ENCODE results near the gene CD93. TPM values are rescaled to one million over a fixed set of nuclear protein-coding genes. Genes with fewer than 3 reads are reported as not detected.

CD93 gene
- total and polyA plus RNA-seq, 4 donors = 5.7 to 160 (median 65.7) TPM

DNA sequence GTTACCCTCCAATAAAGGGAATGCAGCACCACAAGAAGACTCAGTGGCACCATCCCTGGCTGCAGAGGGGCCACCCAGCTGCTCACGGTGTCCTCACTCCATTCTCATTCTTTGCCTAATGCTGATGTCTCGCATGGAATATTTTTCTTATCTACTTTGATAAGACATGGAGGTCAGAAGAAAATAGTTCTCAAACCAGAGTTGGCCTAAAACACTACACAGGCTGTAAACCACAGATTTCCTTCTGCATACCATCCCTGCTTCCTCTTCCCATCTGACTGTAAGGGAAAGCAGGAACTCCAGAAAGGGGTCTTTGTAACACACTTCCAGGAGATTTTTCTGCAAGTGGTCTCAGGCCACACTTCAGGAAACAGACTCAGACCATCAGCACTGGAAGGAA lies 43.1 kb upstream of the CD93 start:
- intact Hi-C loops (cut with DNase I) = no loop called here
- DNase-seq = peak in 1 of 2 donors; percentile 24
- 79 to 83% methylated on average over 2 of the region's 2 CpGs for WGBS, 2 donors
- Histone ChIP-seq H3K36me3 (ENCODE audit: control insufficient read depth in 1 of 2, insufficient read depth in 2 of 2, low read length in 1 of 2) (no peaks in the 10 kb centered on the region), H3K27ac (ENCODE audit: low read depth in 1 of 2, low read length in 2 of 2) (no peak overlapping the region), H3K4me1 (ENCODE audit: control insufficient read depth in 1 of 2, insufficient read depth in 2 of 2, low read length in 2 of 2) (no peaks in the 10 kb centered on the region), H3K4me3 (ENCODE audit: low read length in 2 of 2) (no peak overlapping the region), H3K27me3 (ENCODE audit: control insufficient read depth in 1 of 2, insufficient read depth in 2 of 2, low read length in 1 of 2) (no peaks in the 10 kb centered on the region), H3K9me3 (ENCODE audit: control insufficient read depth, low read length) (no peaks in the 10 kb centered on the region)
- no peak for ATAC-seq (ENCODE audit: low FRiP score)

DNA sequence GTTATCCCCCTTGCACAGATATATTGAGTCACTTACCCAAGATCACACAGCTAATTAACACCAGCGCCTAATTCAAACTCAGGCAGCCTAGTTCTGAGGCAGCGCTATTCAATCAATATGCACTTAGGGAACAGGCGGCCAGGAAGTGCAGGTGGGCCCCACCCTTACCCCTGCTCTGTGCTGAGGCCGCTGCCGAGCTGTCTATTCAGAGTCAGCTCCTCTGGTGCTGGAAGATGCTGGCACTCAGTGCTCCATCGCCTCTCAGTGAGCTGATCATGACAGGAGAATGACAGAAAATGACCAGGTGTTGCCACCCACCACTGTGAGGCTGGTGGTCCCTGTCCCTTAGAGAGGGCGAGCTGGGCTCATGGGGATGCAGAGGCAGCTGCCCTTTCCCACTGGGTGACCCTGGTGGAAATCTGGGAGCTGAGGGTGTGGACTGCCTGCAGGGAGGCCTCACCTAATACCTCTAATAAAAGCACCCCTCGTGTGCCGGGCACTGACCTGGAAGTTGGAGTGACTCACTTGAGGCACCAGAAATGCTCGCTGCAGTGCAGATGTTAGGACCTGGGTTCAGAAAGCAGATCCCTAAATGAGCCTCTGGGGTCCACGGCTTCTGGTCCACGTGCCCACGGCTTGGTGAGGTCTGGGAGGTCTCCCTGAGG lies 42.5 kb upstream of the CD93 start:
- intact Hi-C loops (cut with DNase I) = no loop called here
- no peak overlapping the region for H3K27ac ChIP-seq (ENCODE audit: low read depth in 1 of 2, low read length in 2 of 2)
- H3K4me1 ChIP-seq (ENCODE audit: control insufficient read depth in 1 of 2, insufficient read depth in 2 of 2, low read length in 2 of 2) = no peaks in the 10 kb centered on the region
- H3K27me3 ChIP-seq (ENCODE audit: control insufficient read depth in 1 of 2, insufficient read depth in 2 of 2, low read length in 1 of 2) = no peaks in the 10 kb centered on the region
- H3K9me3 ChIP-seq (ENCODE audit: control insufficient read depth, low read length) = no peaks in the 10 kb centered on the region
- DNase-seq (peak; percentile 39 to 63), ATAC-seq (ENCODE audit: low FRiP score) (no peak)
- 87 to 89% methylated on average over 13 of the region's 13 CpGs for WGBS, 2 donors
- H3K4me3 ChIP-seq (ENCODE audit: low read length in 2 of 2) = no peak overlapping the region
- no peaks in the 10 kb centered on the region for H3K36me3 ChIP-seq (ENCODE audit: control insufficient read depth in 1 of 2, insufficient read depth in 2 of 2, low read length in 1 of 2)

DNA sequence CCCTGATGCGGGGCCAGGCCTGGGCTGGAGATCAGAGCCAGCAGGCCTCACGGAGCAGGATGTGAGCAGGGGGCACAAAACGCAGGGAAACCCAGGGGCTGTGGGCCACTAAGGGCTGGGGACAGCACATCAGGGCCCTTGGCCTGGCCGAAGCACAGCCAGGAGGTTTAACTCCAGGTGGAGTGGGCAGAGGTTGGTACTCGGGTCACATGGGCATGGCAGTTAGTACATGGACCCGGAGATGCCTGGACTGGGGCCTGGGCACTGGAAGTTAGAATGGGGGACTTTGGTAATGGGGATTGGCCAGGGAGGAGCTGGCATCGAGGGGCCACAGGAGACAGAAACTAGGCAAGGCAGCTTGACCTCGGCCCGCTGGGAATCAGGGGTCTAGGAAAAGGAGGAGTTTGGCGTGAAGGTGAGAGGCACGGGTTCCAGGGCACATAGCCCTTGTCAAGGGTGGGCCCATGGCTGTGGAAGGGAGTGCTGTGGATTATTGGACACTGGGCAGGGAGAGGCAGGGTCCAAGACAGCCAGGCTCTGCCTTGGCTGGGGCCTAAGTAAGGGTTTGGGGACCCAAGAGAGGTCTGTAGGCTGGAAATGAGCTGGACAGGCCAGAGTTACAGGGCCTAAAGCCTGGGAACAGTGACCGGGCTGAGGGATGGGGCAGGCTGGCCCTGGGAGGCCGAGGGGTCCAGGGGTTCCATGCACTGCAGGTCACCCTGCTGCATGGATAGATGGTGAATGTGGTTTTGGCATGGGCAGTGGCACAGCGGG lies 41.6 kb upstream of the CD93 start:
- intact Hi-C loops (cut with DNase I) = no loop called here
- DNase-seq = peak; percentile 32 to 43
- H3K4me1 ChIP-seq (ENCODE audit: control insufficient read depth in 1 of 2, insufficient read depth in 2 of 2, low read length in 2 of 2) = no peaks in the 10 kb centered on the region
- ATAC-seq (ENCODE audit: low FRiP score) = no peak
- H3K4me3 ChIP-seq (ENCODE audit: low read length in 2 of 2) = no peak overlapping the region
- 91 to 93% methylated on average over 14 of the region's 14 CpGs for WGBS, 2 donors
- no peaks in the 10 kb centered on the region for H3K9me3 ChIP-seq (ENCODE audit: control insufficient read depth, low read length)
- H3K27me3 ChIP-seq (ENCODE audit: control insufficient read depth in 1 of 2, insufficient read depth in 2 of 2, low read length in 1 of 2) = no peaks in the 10 kb centered on the region
- no peaks in the 10 kb centered on the region for H3K36me3 ChIP-seq (ENCODE audit: control insufficient read depth in 1 of 2, insufficient read depth in 2 of 2, low read length in 1 of 2)
- H3K27ac ChIP-seq (ENCODE audit: low read depth in 1 of 2, low read length in 2 of 2) = no peak overlapping the region

DNA sequence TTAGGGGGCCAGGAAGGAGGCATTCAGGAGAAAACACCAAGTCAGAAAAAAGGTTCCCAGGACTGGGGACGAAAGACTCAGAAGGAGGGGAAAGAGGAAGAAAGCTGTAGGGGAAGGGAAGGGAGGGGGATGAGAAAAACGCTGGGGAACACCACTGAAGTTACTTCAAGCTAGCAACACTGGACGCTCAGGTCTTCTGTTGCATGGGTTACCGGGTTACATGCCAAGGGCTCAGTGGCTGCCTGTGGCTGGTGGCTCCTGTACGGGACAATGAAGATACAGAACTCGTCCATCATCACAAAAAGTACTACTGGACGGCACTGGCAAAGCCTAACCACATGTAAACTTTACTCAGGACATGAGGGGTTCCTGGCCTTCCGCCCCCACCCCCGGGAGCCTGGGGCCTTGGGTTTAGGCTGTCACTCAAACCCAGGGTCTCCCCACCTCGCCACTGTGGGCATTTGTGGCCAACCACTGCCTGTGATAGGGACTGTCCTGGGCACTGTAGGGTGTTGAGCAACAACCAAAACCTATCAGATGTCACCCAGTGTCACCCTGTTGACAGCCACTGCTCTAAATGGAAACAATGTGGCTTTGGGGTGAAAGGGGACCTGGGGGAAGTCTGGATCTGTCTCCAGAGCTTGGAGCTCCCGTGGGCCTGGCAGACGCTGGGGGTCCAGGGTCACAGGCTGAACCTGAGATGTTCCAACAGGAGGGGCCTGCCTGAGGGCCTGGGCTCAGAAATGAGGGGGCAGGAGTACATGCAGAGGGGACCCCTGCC lies 40.3 kb upstream of the CD93 start:
- no peak overlapping the region for H3K4me3 ChIP-seq (ENCODE audit: low read length in 2 of 2)
- no peak overlapping the region for H3K27ac ChIP-seq (ENCODE audit: low read depth in 1 of 2, low read length in 2 of 2)
- no peaks in the 10 kb centered on the region for H3K27me3 ChIP-seq (ENCODE audit: control insufficient read depth in 1 of 2, insufficient read depth in 2 of 2, low read length in 1 of 2)
- no peaks in the 10 kb centered on the region for H3K36me3 ChIP-seq (ENCODE audit: control insufficient read depth in 1 of 2, insufficient read depth in 2 of 2, low read length in 1 of 2)
- WGBS, 2 donors = 85 to 87% methylated on average over 12 of the region's 12 CpGs
- ATAC-seq (ENCODE audit: low FRiP score) (no peak), DNase-seq (peak; percentile 41 to 70)
- intact Hi-C loops (cut with DNase I) = no loop called here
- no peaks in the 10 kb centered on the region for H3K4me1 ChIP-seq (ENCODE audit: control insufficient read depth in 1 of 2, insufficient read depth in 2 of 2, low read length in 2 of 2)
- no peaks in the 10 kb centered on the region for H3K9me3 ChIP-seq (ENCODE audit: control insufficient read depth, low read length)

DNA sequence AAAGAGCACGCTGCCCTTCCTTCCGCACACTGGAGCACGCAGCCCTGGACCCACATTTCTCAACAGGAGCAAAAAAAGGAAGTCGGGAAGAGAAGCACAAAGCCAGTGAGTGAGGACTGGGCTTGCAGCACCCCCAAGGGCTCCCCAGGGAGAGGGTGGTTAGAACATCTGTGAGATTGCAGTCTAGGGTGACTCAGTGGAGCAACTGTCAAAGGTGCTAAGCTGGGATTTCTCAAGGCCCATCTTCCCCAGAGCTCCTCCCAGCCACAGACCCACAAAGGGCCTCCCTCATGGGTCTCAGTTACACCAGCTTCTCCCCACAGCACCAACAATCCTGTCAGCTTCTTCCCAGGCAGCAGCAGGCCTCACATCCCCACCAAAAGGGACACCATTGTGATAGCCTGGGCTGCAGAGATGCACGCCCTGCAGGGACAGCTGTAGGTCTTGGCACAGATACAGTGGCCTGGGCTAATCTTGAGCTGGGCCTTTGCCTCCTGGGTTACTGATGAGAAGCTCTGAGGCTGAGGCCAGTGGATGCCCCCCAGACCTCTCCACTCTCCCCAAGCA lies 39.6 kb upstream of the CD93 start:
- no peaks in the 10 kb centered on the region for H3K27me3 ChIP-seq (ENCODE audit: control insufficient read depth in 1 of 2, insufficient read depth in 2 of 2, low read length in 1 of 2)
- WGBS, 2 donors = 89% methylated on average over 5 of the region's 5 CpGs
- peak; percentile 53 to 76 for DNase-seq
- H3K27ac ChIP-seq (ENCODE audit: low read depth in 1 of 2, low read length in 2 of 2) = no peak overlapping the region
- ATAC-seq (ENCODE audit: low FRiP score) = no peak
- no peaks in the 10 kb centered on the region for H3K4me1 ChIP-seq (ENCODE audit: control insufficient read depth in 1 of 2, insufficient read depth in 2 of 2, low read length in 2 of 2)
- no peaks in the 10 kb centered on the region for H3K36me3 ChIP-seq (ENCODE audit: control insufficient read depth in 1 of 2, insufficient read depth in 2 of 2, low read length in 1 of 2)
- H3K9me3 ChIP-seq (ENCODE audit: control insufficient read depth, low read length) = no peaks in the 10 kb centered on the region
- intact Hi-C loops (cut with DNase I) = no loop called here
- H3K4me3 ChIP-seq (ENCODE audit: low read length in 2 of 2) = no peak overlapping the region

DNA sequence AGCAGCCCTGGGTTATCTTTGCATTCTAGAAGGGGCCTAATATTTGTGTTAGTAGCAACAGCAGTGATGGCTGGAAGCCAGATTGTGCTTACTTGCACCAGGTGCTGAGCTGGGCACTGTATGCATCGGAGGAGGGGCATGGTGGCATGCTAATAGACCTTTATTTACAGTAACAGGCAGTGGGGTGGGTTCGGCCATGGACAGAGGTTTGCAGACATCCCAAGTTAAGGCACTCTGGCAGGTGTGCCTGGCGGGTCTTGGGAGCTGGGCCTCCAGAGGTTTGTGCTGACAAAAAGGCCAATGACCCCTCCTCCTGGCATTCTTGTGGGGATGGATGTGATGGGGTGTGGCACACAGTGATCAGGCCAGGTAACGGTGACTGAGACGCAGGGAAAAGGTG lies 39.0 kb upstream of the CD93 start:
- H3K27ac ChIP-seq (ENCODE audit: low read depth in 1 of 2, low read length in 2 of 2) = no peak overlapping the region
- H3K27me3 ChIP-seq (ENCODE audit: control insufficient read depth in 1 of 2, insufficient read depth in 2 of 2, low read length in 1 of 2) = no peaks in the 10 kb centered on the region
- no peak overlapping the region for H3K4me3 ChIP-seq (ENCODE audit: low read length in 2 of 2)
- H3K9me3 ChIP-seq (ENCODE audit: control insufficient read depth, low read length) = no peaks in the 10 kb centered on the region
- intact Hi-C loops (cut with DNase I) = no loop called here
- H3K4me1 ChIP-seq (ENCODE audit: control insufficient read depth in 1 of 2, insufficient read depth in 2 of 2, low read length in 2 of 2) = no peaks in the 10 kb centered on the region
- no peaks in the 10 kb centered on the region for H3K36me3 ChIP-seq (ENCODE audit: control insufficient read depth in 1 of 2, insufficient read depth in 2 of 2, low read length in 1 of 2)
- DNase-seq = peak in 1 of 2 donors; percentile 52
- 87 to 94% methylated on average over 5 of the region's 5 CpGs for WGBS, 2 donors
- ATAC-seq (ENCODE audit: low FRiP score) = no peak

DNA sequence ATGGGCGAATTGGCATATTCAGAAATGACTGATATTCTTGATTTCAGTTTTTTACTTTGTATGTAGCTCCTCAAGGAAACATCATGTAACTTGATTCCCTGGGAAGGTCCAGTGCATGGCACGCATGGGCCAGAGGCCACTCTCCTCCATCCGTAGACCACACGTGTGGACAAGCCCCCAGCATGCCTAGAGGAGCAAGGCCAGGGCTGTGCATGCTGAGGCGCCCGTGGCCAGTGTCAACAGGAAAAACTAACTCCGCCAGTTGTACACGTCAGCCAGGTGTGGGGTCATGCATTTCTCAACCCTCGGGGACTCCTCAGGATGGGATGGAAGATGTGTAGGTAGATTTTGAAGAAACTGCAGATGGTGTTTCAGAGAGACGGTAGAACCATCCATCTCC lies 37.8 kb upstream of the CD93 start:
- 91 to 92% methylated on average over 10 of the region's 10 CpGs for WGBS, 2 donors
- ATAC-seq (ENCODE audit: low FRiP score) (no peak), DNase-seq (peak; percentile 21 to 30)
- intact Hi-C loops (cut with DNase I) = no loop called here
- no peaks in the 10 kb centered on the region for H3K36me3 ChIP-seq (ENCODE audit: control insufficient read depth in 1 of 2, insufficient read depth in 2 of 2, low read length in 1 of 2)
- no peak overlapping the region for H3K27ac ChIP-seq (ENCODE audit: low read depth in 1 of 2, low read length in 2 of 2)
- no peak overlapping the region for H3K4me3 ChIP-seq (ENCODE audit: low read length in 2 of 2)
- H3K27me3 ChIP-seq (ENCODE audit: control insufficient read depth in 1 of 2, insufficient read depth in 2 of 2, low read length in 1 of 2) = no peaks in the 10 kb centered on the region
- H3K4me1 ChIP-seq (ENCODE audit: control insufficient read depth in 1 of 2, insufficient read depth in 2 of 2, low read length in 2 of 2) = no peaks in the 10 kb centered on the region
- no peaks in the 10 kb centered on the region for H3K9me3 ChIP-seq (ENCODE audit: control insufficient read depth, low read length)

DNA sequence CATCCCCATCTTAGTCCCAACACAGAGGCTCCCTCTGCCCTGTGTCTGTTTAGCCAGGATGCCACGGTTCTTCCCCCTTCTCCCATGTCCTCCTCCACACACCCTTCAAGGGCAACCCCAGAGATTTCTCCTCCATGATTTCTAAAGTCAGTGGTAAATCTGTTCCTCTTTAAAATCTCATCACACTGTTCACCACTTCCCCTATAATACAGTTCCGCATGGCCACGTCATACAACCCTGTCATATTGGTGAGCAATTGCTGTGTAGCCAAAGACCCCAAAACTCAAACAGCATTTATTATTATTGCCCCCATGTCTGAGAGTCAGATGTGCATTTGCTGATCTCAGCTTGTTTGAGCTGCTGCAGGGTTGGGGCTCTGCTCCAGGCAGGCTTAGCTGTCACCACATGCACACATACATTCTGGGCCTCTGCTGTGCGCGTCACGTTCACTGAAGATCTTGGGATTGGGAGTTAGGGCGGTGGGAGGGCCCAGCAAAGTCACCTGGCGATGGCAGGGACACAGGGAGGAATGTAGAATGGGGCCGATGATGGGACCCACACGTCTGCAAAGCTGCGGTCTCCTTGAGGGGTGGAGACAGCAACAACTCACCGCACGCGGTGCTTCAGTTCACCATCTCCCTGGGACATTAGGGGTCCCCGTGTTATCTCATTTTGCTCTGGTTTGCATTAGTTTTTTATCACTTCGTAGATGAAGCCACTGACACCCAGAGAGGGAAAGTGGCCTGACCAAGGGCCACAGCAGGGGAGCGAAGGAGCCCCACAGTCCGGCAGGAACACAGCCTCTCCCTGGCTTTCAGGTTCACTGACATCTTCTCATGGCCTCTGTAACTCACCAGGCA lies 36.9 kb upstream of the CD93 start:
- H3K4me1 ChIP-seq (ENCODE audit: control insufficient read depth in 1 of 2, insufficient read depth in 2 of 2, low read length in 2 of 2) = no peaks in the 10 kb centered on the region

More for the DNA sequence above, 36.9 kb upstream of the CD93 start:
- Histone ChIP-seq H3K27me3 (ENCODE audit: control insufficient read depth in 1 of 2, insufficient read depth in 2 of 2, low read length in 1 of 2) (no peaks in the 10 kb centered on the region), H3K36me3 (ENCODE audit: control insufficient read depth in 1 of 2, insufficient read depth in 2 of 2, low read length in 1 of 2) (no peaks in the 10 kb centered on the region), H3K4me3 (ENCODE audit: low read length in 2 of 2) (no peak overlapping the region), H3K9me3 (ENCODE audit: control insufficient read depth, low read length) (no peaks in the 10 kb centered on the region), H3K27ac (ENCODE audit: low read depth in 1 of 2, low read length in 2 of 2) (no peak overlapping the region)
- WGBS, 2 donors = 91 to 94% methylated on average over 17 of the region's 18 CpGs
- DNase-seq = peak; percentile 26 to 55
- intact Hi-C loops (cut with DNase I) = no loop called here
- no peak for ATAC-seq (ENCODE audit: low FRiP score)
